Peyer's patch (tissue), 4 donors: Measurements from ENCODE around the gene HHIP. TPM values are rescaled to one million over a fixed set of nuclear protein-coding genes. Genes with fewer than 3 reads are reported as not detected.

Experiments used
- DNase-seq, 3 donors: peaks; one replicate each; pipeline ENCODE4 v3.0.0-alpha.2; 2017 to 2019
- H3K27ac ChIP-seq, 4 donors: fragments of 200-600 bp; sonication (generic); one replicate each; pipeline ENCODE4 v1.5.1; 2016 to 2019
- H3K27me3 ChIP-seq, 2 donors: fragments of 200-600 bp; sonication (generic); one replicate each; pipeline ENCODE4 v1.5.1; 2019
- H3K36me3 ChIP-seq, 3 donors: fragments of 200-600 bp; sonication (generic); one replicate each; pipeline ENCODE4 v1.5.1; 2016 to 2019
- H3K4me1 ChIP-seq, 4 donors: fragments of 200-600 bp; sonication (generic); one replicate each; pipeline ENCODE4 v1.5.1; 2016 to 2019
- H3K4me3 ChIP-seq, 4 donors: fragments of 200-600 bp; sonication (generic); 1 replicate in 3 of 4; 2 replicates in 1 of 4; pipeline ENCODE4 v1.5.1; 2016 to 2019; ENCODE audit warnings: mild to moderate bottlenecking in 1 of 4
- H3K9me3 ChIP-seq, 4 donors: fragments of 200-600 bp; sonication (generic); one replicate each; pipeline ENCODE4 v1.5.1; 2016 to 2019; ENCODE audit warnings: mild to moderate bottlenecking in 1 of 4
- CTCF ChIP-seq, 6 experiments: fragments of 450-650 bp in 4 of 6; fragments of 200-600 bp in 2 of 6; sonication (generic) in 1 of 6; IDR thresholded peaks; one replicate each; pipeline ENCODE4 v1.5.1; 2017 to 2019; ENCODE audit warnings: antibody characterized with exemption in 6 of 6, mild to moderate bottlenecking in 3 of 6, moderate library complexity in 1 of 6
- POLR2A ChIP-seq, 2 donors: fragments of 450-650 bp; IDR thresholded peaks; one replicate each; pipeline ENCODE4 v1.5.1; 2017; ENCODE audit warnings: antibody characterized with exemption in 2 of 2, mild to moderate bottlenecking in 2 of 2, moderate library complexity in 2 of 2
- total RNA-seq, 4 donors: library from RNA; depleted of rRNA; stranded (reverse); fragments of >200 nt; gene quantifications; one replicate each; pipeline ENCODE4 v1.1.0, GENCODE V29; 2016

The HHIP gene
- total RNA-seq, 4 donors from 2014 or later: 3.0 to 37.1 (median 6.6) TPM

GRCh38 chr4:144729175-144729574, 83.2 kb downstream of the HHIP start:
- H3K4me1 ChIP-seq: no peaks in the 10 kb centered on the region
- no peak for TF ChIP-seq CTCF (IDR thresholded peaks at IDR 0.05)
- TF ChIP-seq POLR2A (IDR thresholded peaks at IDR 0.05): no peak
- no peak overlapping the region for H3K4me3 ChIP-seq
- H3K27me3 ChIP-seq: no peaks in the 10 kb centered on the region
- no peaks in the 10 kb centered on the region for H3K36me3 ChIP-seq
- DNase-seq: no peak
- no peak overlapping the region for H3K27ac ChIP-seq
- H3K9me3 ChIP-seq: no peaks in the 10 kb centered on the region

GRCh38 chr4:144732584-144733428, 86.8 kb downstream of the HHIP start:
- Histone ChIP-seq H3K36me3 (no peaks in the 10 kb centered on the region), H3K27me3 (no peaks in the 10 kb centered on the region), H3K4me1 (no peaks in the 10 kb centered on the region), H3K27ac (no peak overlapping the region), H3K9me3 (no peaks in the 10 kb centered on the region), H3K4me3 (no peak overlapping the region)
- TF ChIP-seq POLR2A (IDR thresholded peaks at IDR 0.05) (no peak), CTCF (IDR thresholded peaks at IDR 0.05) (no peak)
- DNase-seq: no peak

GRCh38 chr4:144733566-144733965, 87.6 kb downstream of the HHIP start:
- DNase-seq: no peak
- no peak overlapping the region for H3K27ac ChIP-seq
- no peaks in the 10 kb centered on the region for H3K4me1 ChIP-seq
- no peaks in the 10 kb centered on the region for H3K9me3 ChIP-seq
- TF ChIP-seq CTCF (IDR thresholded peaks at IDR 0.05) (no peak), POLR2A (IDR thresholded peaks at IDR 0.05) (no peak)
- H3K4me3 ChIP-seq: no peak overlapping the region
- H3K27me3 ChIP-seq: no peaks in the 10 kb centered on the region
- H3K36me3 ChIP-seq: no peaks in the 10 kb centered on the region

GRCh38 chr4:144734522-144734921, 88.6 kb downstream of the HHIP start:
- no peak for DNase-seq
- H3K36me3 ChIP-seq: no peaks in the 10 kb centered on the region
- TF ChIP-seq CTCF (IDR thresholded peaks at IDR 0.05) (no peak), POLR2A (IDR thresholded peaks at IDR 0.05) (no peak)
- H3K27me3 ChIP-seq: no peaks in the 10 kb centered on the region
- H3K4me1 ChIP-seq: no peaks in the 10 kb centered on the region
- H3K4me3 ChIP-seq: no peak overlapping the region
- H3K9me3 ChIP-seq: no peaks in the 10 kb centered on the region
- no peak overlapping the region for H3K27ac ChIP-seq

GRCh38 chr4:144738649-144739048, 92.7 kb downstream of the HHIP start:
- no peak for DNase-seq
- H3K9me3 ChIP-seq: no peaks in the 10 kb centered on the region
- TF ChIP-seq POLR2A (IDR thresholded peaks at IDR 0.05): no peak
- TF ChIP-seq CTCF (IDR thresholded peaks at IDR 0.05): no peak
- H3K27ac ChIP-seq: no peak overlapping the region
- H3K27me3 ChIP-seq: no peaks in the 10 kb centered on the region
- H3K4me3 ChIP-seq: no peak overlapping the region
- H3K36me3 ChIP-seq: no peaks in the 10 kb centered on the region
- no peaks in the 10 kb centered on the region for H3K4me1 ChIP-seq
